Peyer's patch (tissue), 4 donors: ENCODE data around the gene TMIE. TPM values are rescaled to one million over a fixed set of nuclear protein-coding genes. Genes with fewer than 3 reads are reported as not detected.

ENCODE experiments used
- DNase-seq, 3 donors: peaks; one replicate each; pipeline ENCODE4 v3.0.0-alpha.2; 2017 to 2019
- H3K27ac ChIP-seq, 4 donors: fragments of 200-600 bp; sonication (generic); one replicate each; pipeline ENCODE4 v1.5.1; 2016 to 2019
- H3K27me3 ChIP-seq, 2 donors: fragments of 200-600 bp; sonication (generic); one replicate each; pipeline ENCODE4 v1.5.1; 2019
- H3K36me3 ChIP-seq, 3 donors: fragments of 200-600 bp; sonication (generic); one replicate each; pipeline ENCODE4 v1.5.1; 2016 to 2019
- H3K4me1 ChIP-seq, 4 donors: fragments of 200-600 bp; sonication (generic); one replicate each; pipeline ENCODE4 v1.5.1; 2016 to 2019
- H3K4me3 ChIP-seq, 4 donors: fragments of 200-600 bp; sonication (generic); 1 replicate in 3 of 4; 2 replicates in 1 of 4; pipeline ENCODE4 v1.5.1; 2016 to 2019; ENCODE audit warnings: mild to moderate bottlenecking in 1 of 4
- H3K9me3 ChIP-seq, 4 donors: fragments of 200-600 bp; sonication (generic); one replicate each; pipeline ENCODE4 v1.5.1; 2016 to 2019; ENCODE audit warnings: mild to moderate bottlenecking in 1 of 4
- CTCF ChIP-seq, 6 experiments: fragments of 450-650 bp in 4 of 6; fragments of 200-600 bp in 2 of 6; sonication (generic) in 1 of 6; IDR thresholded peaks; one replicate each; pipeline ENCODE4 v1.5.1; 2017 to 2019; ENCODE audit warnings: antibody characterized with exemption in 6 of 6, mild to moderate bottlenecking in 3 of 6, moderate library complexity in 1 of 6
- POLR2A ChIP-seq, 2 donors: fragments of 450-650 bp; IDR thresholded peaks; one replicate each; pipeline ENCODE4 v1.5.1; 2017; ENCODE audit warnings: antibody characterized with exemption in 2 of 2, mild to moderate bottlenecking in 2 of 2, moderate library complexity in 2 of 2
- total RNA-seq, 4 donors: library from RNA; depleted of rRNA; stranded (reverse); fragments of >200 nt; gene quantifications; one replicate each; pipeline ENCODE4 v1.1.0, GENCODE V29; 2016

Gene TMIE
- total RNA-seq, 4 donors from 2014 or later, result 1.3 TPM; not detected in 3

- no peak overlapping the region for H3K4me3 ChIP-seq
- DNase-seq, result no peak
- H3K27me3 ChIP-seq, result no peaks in the 10 kb centered on the region
- no peak overlapping the region for H3K27ac ChIP-seq
- H3K36me3 ChIP-seq, result no peaks in the 10 kb centered on the region
- H3K9me3 ChIP-seq, result no peaks in the 10 kb centered on the region
- no peak for TF ChIP-seq POLR2A (IDR thresholded peaks at IDR 0.05)
- no peak for TF ChIP-seq CTCF (IDR thresholded peaks at IDR 0.05)
- no peaks in the 10 kb centered on the region for H3K4me1 ChIP-seq
Observed at GRCh38 chr3:46721009-46721408, 19.8 kb downstream of the TMIE start.

GRCh38 chr3:46722443-46722842 is 21.3 kb downstream of the TMIE start:
- H3K27ac ChIP-seq, result no peak overlapping the region
- no peaks in the 10 kb centered on the region for H3K27me3 ChIP-seq
- no peaks in the 10 kb centered on the region for H3K36me3 ChIP-seq
- no peaks in the 10 kb centered on the region for H3K9me3 ChIP-seq
- H3K4me1 ChIP-seq, result no peaks in the 10 kb centered on the region
- peak in 1 of 3 donors; percentile 7 for DNase-seq
- no peak overlapping the region for H3K4me3 ChIP-seq
- TF ChIP-seq POLR2A (IDR thresholded peaks at IDR 0.05), result no peak
- no peak for TF ChIP-seq CTCF (IDR thresholded peaks at IDR 0.05)

- DNase-seq, result no peak
- no peaks in the 10 kb centered on the region for H3K4me1 ChIP-seq
- H3K4me3 ChIP-seq, result no peak overlapping the region
- H3K36me3 ChIP-seq, result no peaks in the 10 kb centered on the region
- H3K27me3 ChIP-seq, result no peaks in the 10 kb centered on the region
- no peak overlapping the region for H3K27ac ChIP-seq
- TF ChIP-seq CTCF (IDR thresholded peaks at IDR 0.05), result no peak
- no peak for TF ChIP-seq POLR2A (IDR thresholded peaks at IDR 0.05)
- no peaks in the 10 kb centered on the region for H3K9me3 ChIP-seq
Observed at GRCh38 chr3:46724424-46724823, 23.2 kb downstream of the TMIE start.

GRCh38 chr3:46725621-46726314 is 24.6 kb downstream of the TMIE start:
- no peak overlapping the region for H3K27ac ChIP-seq
- H3K36me3 ChIP-seq, result no peaks in the 10 kb centered on the region
- DNase-seq, result no peak
- H3K4me3 ChIP-seq, result no peak overlapping the region
- no peaks in the 10 kb centered on the region for H3K9me3 ChIP-seq
- no peaks in the 10 kb centered on the region for H3K27me3 ChIP-seq
- TF ChIP-seq CTCF (IDR thresholded peaks at IDR 0.05), result no peak
- TF ChIP-seq POLR2A (IDR thresholded peaks at IDR 0.05), result no peak
- no peaks in the 10 kb centered on the region for H3K4me1 ChIP-seq

GRCh38 chr3:46729038-46729437 is 27.8 kb downstream of the TMIE start:
- TF ChIP-seq CTCF (IDR thresholded peaks at IDR 0.05) (no peak), POLR2A (IDR thresholded peaks at IDR 0.05) (no peak)

More at GRCh38 chr3:46729038-46729437, 27.8 kb downstream of the TMIE start:
- no peaks in the 10 kb centered on the region for H3K9me3 ChIP-seq
- no peak overlapping the region for H3K4me3 ChIP-seq
- peak in 2 of 3 donors; percentile 9 to 18 for DNase-seq
- H3K36me3 ChIP-seq, result no peaks in the 10 kb centered on the region
- H3K27me3 ChIP-seq, result no peaks in the 10 kb centered on the region
- H3K4me1 ChIP-seq, result no peaks in the 10 kb centered on the region
- H3K27ac ChIP-seq, result no peak overlapping the region
